IMR-90 (cell line): ENCODE results near the gene TP53BP1.

Source experiments
- CTCF ChIP-seq: conservative IDR thresholded peaks from 2 replicates; pipeline ENCODE4 v1.5.1; 2012; ENCODE audit warnings: mild to moderate bottlenecking, low read depth, low read length, improper control_type of control experiment
- MAZ ChIP-seq: IDR thresholded peaks from 2 replicates; pipeline ENCODE4 v1.6.1; 2012; ENCODE audit warnings: low read depth, mild to moderate bottlenecking, low read length, improper control_type of control experiment, moderate library complexity, borderline replicate concordance

GRCh38 chr15:43404130-43404529 lies 88.8 kb downstream of the TP53BP1 start:
- TF ChIP-seq CTCF, result no peak
- no peak for TF ChIP-seq MAZ
